Measurements from ENCODE around the gene LRRN2.

- TF ChIP-seq CTCF (IDR thresholded peaks at IDR 0.05) (no peak), POLR2A (IDR thresholded peaks at IDR 0.05) (no peak)
Measured at GRCh38 chr1:204713541-204713940, 28.0 kb upstream of the LRRN2 start.

Measured in body of pancreas (tissue), 4 donors.